ENCODE results near the gene CBFA2T3. TPM values are rescaled to one million over a fixed set of nuclear protein-coding genes. Genes with fewer than 3 reads are reported as not detected.

Gene CBFA2T3
- total and polyA plus RNA-seq, 2 of the 13 experiments (the other 11 are each of a cell fraction or from before 2014, with no cell fraction given) = 0.05 TPM; not detected in 1

DNA sequence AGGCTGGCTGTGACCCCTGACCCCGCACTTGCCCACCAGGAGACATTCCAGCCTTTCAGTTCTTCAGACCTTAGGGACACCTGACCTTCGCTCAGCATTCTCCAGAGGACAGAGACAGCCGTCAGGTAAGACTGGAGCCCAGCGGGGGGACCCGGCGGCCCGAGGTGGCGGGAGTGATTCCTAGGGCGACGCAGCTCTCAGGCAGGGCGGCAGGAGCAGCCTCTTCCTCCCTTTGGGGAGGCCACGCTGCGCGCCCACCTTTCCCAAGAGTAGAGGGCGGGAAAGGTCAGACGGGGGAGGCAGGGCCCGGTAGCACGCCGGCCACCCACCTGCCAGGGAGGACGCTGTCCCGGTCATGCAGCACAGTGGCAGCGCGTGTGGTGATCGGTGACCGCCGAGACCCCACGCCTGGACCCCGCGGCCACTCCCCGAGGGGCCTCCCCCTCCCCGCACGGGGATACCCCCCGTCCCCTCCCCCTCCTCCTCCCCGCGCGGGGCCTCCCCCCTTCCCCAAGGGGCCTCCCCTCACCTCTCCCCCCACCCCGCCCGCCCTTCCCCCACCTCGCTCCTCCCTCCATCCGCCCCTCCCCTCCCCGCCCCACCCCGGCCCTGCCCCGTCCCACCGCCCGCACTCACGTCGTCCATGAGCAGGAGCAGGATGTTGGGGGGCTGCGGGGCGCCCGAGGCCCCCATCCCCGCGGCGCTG is 120.7 kb downstream of the CBFA2T3 start (continued):
- TF ChIP-seq E2F2 (CRISPR knock-in tag; IDR thresholded peaks at IDR 0.05; ENCODE audit: borderline replicate concordance) = no peak
- TF ChIP-seq TSC22D2 (CRISPR knock-in tag; IDR thresholded peaks at IDR 0.05; ENCODE audit: borderline replicate concordance) = no peak
- peak; percentile 44; the same call in 1 of the 2 replicates for TF ChIP-seq ZBTB4 (CRISPR knock-in tag; IDR thresholded peaks at IDR 0.05; ENCODE audit: borderline replicate concordance)
- TF ChIP-seq ZBTB49 (CRISPR knock-in tag; IDR thresholded peaks at IDR 0.05; ENCODE audit: borderline replicate concordance) = no peak
- TF ChIP-seq SNAI1 (CRISPR knock-in tag; IDR thresholded peaks at IDR 0.05; ENCODE audit: borderline replicate concordance) = no peak
- no peak for TF ChIP-seq AHDC1 (CRISPR knock-in tag; IDR thresholded peaks at IDR 0.05; ENCODE audit: borderline replicate concordance)
- TF ChIP-seq ZNF451 (CRISPR knock-in tag; IDR thresholded peaks at IDR 0.05) = no peak
- TF ChIP-seq ZNF337 (CRISPR knock-in tag; IDR thresholded peaks at IDR 0.05; ENCODE audit: borderline replicate concordance, low read depth) = no peak
- peak; percentile 74; the same call in 1 of the 2 replicates for TF ChIP-seq ZSCAN22 (CRISPR knock-in tag; IDR thresholded peaks at IDR 0.05)
- 0 out of 2 replicates have a peak, but pooled peaks have one; percentile 5 for TF ChIP-seq CTCF (CRISPR knock-in tag; IDR thresholded peaks at IDR 0.05)
- TF ChIP-seq, protein P1, sequence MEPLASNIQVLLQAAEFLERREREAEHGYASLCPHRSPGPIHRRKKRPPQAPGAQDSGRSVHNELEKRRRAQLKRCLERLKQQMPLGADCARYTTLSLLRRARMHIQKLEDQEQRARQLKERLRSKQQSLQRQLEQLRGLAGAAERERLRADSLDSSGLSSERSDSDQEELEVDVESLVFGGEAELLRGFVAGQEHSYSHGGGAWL (CRISPR knock-in tag; IDR thresholded peaks at IDR 0.05) = no peak

Measured in HepG2 (cell line).